SIG-M5 (cell line): ENCODE data around the gene VAV3.

Source experiments
- DNase-seq: peaks from one replicate; lab custom pipeline; 2025; lab: John Stamatoyannopoulos, UW

VAV3 gene

GRCh38 chr1:107643766-107644165, 321.2 kb downstream of the VAV3 start:
- DNase-seq: no peak

- no peak for DNase-seq
Observed at GRCh38 chr1:107640207-107640606, 324.8 kb downstream of the VAV3 start.

DNA sequence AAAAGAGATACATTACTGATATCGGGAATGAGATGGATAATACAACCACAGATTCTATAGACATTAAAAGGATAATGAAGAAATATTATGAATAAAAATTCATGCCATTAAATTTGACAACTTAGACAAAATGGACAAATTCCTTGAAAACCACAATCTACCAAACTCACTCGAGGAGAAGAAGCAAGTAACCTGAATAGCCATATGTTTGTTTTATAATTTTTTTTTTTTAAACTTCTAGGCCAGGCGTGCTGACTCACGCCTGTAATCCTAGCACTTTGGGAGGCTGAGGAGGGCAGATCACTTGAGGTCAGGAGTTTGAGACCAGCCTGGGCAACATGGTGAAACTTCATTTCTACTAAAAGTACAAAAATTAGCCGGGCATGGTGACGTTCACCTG, 327.9 kb downstream of the VAV3 start:
- no peak for DNase-seq

DNA sequence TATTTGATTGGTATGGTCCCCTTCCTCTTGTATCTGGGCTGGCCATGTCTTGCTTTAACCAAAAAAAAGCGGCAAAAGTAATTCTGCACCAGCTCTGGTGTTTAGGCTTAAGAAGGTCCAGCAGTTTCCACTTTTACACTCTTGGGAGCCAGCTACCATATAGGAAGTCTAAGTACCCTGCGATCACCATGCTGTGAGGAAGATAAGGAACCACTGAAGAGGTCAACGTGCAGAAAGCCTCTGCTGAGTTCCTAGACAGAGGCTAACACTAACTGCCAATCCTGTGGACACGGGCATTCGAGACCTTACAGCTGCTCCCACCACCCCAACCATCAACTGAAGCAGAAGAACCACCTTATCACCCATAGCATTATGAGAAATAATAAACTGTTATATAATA, 331.4 kb downstream of the VAV3 start:
- DNase-seq: no peak

DNA sequence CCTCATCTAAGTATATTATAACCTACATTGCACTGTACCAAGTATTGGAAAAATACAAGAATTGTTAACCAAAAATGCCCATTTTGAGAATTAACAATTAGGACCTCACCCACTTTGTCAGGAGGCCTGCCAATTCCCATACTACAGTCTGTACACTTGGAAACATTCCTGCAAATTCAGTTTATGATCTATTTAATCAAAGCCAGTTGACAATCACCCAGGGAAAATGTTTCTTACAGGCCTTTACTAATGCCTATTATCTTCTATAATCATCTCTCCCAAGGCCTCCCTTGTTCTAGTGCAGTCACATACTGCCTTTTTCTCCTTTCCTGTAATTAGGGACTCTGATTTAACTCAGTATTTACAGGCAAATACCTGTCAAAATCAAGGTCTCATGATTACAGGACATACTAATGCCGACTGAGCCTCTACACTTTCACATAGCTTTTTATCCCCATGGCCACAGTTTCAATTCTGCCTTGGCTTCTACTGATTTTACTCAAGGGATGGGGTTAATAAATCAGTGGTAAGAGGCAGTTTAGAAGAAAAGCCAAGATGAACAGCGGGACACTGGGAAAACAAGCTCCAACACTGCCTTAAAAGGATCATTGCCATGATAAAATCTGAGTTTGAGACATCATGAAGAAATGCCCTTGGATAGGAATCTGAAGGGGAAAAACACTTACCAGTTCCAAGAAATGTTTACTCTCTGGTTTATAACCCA, 338.7 kb downstream of the VAV3 start:
- no peak for DNase-seq

GRCh38 chr1:107625405-107626029, 339.5 kb downstream of the VAV3 start:
- DNase-seq: no peak

DNA sequence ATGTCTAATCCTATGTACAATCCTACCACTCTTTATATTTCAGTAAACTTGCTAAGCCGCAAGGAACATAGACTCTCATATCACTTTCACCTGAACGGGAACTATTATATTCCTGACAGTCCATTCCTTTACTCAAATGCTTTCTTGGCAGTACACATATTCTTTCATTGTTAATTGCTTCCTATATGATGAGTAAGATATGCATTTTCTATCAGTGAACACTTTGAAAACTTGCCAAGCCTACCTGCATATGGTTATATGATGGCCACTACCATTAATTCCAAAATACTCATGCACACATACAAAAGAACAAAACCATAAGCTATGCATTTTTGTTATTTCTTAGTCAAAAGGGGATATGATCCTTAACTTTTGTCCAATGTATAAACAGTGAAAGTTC, 341.5 kb downstream of the VAV3 start:
- no peak for DNase-seq

DNA sequence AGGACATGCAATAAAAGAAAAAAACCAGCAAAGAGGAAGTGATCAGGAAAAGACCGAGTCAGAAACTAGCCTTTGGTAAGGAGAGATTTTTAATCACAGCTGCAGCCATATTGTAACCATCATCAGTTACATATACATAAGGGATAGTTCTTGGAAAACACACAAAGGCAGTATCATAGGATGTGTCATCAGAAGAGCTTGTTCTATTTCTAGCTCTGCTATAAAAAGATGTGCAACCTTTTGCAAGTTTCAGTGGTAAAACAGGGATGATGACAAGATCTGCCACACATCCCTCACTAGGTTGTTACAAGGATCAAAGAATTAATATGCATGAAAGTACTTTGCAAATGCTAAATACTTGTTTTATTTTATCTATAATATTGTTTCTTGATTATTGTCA, 342.0 kb downstream of the VAV3 start:
- DNase-seq: no peak

- no peak for DNase-seq
Observed at GRCh38 chr1:107622535-107622934, 342.4 kb downstream of the VAV3 start.

DNA sequence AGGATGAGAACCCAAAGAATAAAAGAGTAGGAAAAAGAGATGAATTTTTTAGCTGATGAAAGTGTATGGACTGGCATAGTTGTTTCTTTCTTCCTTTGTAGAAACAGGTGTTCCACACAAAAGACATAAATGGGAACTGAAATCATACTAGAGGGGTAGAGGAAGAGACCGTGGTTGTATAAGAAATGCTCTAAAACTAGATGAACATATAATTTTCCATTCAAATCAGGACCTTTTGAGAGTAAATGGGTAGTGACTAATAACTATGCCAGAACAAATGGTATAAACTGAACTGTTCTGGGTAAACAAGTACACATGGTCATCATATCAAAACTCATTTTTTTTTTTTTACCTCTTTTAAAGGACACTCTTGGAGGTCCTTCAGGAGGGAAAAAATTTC, 344.2 kb downstream of the VAV3 start:
- DNase-seq: no peak

- no peak for DNase-seq
Observed at GRCh38 chr1:107618539-107618938, 346.4 kb downstream of the VAV3 start.

GRCh38 chr1:107617921-107618320, 347.1 kb downstream of the VAV3 start:
- no peak for DNase-seq

DNA sequence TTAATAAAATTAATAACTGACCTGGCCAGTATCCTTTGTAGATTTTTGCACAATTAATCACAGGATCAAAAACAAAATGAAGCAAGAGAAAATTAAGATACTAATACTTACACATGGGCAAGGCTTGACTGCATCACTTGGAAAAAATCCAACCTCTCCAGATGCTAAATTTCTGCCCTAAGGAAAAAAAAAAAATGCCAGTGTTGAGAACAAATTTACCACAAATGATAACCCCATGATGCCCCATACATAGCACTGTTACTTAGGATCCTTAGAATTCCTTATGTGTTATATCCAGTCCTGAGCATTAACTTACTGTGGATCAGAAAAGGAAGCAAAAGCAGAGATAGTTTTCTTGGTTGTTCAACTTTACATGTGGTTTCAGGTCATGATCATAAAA, 347.5 kb downstream of the VAV3 start:
- no peak for DNase-seq

GRCh38 chr1:107609808-107610207, 355.2 kb downstream of the VAV3 start:
- DNase-seq: no peak

DNA sequence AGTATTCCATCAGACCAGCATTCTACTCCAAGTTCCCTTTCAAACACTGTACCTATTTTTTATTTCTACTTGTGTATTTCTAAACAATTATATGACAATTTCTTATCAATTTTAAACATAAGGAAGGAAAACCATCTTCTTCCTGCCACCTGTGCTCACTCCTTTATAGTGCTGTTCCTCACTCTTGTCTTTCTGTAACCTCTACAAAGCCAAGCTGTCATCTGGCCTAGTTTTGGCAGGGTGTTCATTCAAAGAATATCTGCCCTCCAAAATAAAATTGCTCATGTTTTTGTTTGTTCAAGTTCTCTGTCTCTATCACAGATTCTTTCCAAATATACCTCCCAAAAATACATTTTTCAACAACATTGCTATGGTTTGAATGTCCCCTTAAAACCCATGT, 360.2 kb downstream of the VAV3 start:
- DNase-seq: no peak

GRCh38 chr1:107600607-107601160, 364.3 kb downstream of the VAV3 start:
- DNase-seq: no peak

GRCh38 chr1:107599220-107599619, 365.8 kb downstream of the VAV3 start:
- no peak for DNase-seq

GRCh38 chr1:107597290-107597689, 367.7 kb downstream of the VAV3 start:
- DNase-seq: no peak

DNA sequence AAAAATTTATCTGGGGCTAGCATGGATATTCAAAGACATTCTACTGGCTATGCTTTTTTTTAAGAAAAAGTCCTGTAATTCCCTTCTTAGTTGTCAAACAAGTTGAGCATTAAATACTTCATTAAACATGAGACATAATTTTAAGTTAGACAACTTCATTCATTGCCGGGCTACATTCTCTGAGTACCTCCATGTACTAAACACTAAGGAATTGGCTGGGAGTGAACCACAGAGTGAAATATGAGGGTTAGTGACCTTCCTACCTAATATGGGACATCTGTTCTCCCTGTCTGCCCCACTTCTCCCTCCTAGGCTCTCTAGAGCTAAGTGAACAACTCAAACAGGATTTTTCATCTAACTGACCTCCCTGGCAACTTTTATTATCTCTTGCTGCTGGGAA, 370.4 kb downstream of the VAV3 start:
- DNase-seq: no peak

- DNase-seq: no peak
Observed at GRCh38 chr1:107593501-107594209, 371.3 kb downstream of the VAV3 start.

DNA sequence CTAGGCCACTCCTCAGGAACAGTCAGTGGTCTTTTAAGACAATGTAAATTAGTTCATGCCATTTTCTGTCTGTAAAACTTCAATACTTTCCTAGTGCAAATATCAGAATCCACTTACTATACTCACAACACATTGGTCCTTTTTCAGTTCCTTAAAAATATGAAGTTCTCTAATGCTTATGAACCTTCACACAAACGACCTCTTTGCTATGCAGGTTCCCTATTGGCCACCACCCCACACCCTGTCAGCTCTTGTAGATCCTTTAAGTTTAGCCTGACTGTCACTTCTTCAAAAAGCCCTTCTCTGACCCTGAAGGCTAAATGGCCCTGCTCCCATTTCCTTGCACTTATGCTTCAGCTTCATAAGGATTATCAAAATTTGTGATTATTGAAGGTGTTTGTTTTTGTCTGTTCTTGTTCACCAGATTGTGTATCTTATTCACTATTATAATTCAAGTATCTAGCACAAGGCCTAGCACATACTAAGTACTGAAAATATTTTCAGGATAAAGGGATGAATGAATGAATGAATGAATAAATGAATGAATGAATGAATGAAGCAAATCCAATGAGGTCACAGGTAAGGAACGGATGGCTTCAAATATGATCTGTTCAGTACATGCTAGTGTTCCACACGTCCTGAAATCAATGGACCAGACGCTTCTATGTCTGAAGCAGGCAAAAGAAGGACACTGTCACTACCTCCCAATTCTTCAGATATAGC, 373.9 kb downstream of the VAV3 start:
- DNase-seq: no peak

- no peak for DNase-seq
Observed at GRCh38 chr1:107590087-107590486, 374.9 kb downstream of the VAV3 start.
